ENCODE results near the gene TRPM4. TPM values are rescaled to one million over a fixed set of nuclear protein-coding genes. Genes with fewer than 3 reads are reported as not detected.
A peak's percentile ranks its signal among the peaks of the same experiment; 100 is the strongest.

TRPM4 gene
- 100 to 1,000 TPM; 228 to 419 (median 258) TPM for total RNA-seq

GRCh38 chr19:49157445-49158224 lies at the start of gene TRPM4:
TSS of gene TRPM4 (plus strand) at chr19:49157792. CDS start at chr19:49157867, 75 bp downstream.
- peaks cover 0 to 17% (median 0%) of the 10 kb centered on the region in 4 donors for H3K4me1 ChIP-seq
- H3K27ac ChIP-seq: peak within 1 kb of the TSS; percentile 63 to 96 (median 91)
- no peak for TF ChIP-seq CTCF (IDR thresholded peaks at IDR 0.05)
- peak; percentile 92 to 93 for TF ChIP-seq POLR2A (IDR thresholded peaks at IDR 0.05)
- no peaks in the 10 kb centered on the region for H3K27me3 ChIP-seq
- DNase-seq: peak; percentile 42 to 96 (median 93)
- no peaks in the 10 kb centered on the region for H3K36me3 ChIP-seq
- peak within 1 kb of the TSS; percentile 39 to 93 (median 62) for H3K4me3 ChIP-seq
- H3K9me3 ChIP-seq: no peaks in the 10 kb centered on the region

- no peak overlapping the region for H3K4me3 ChIP-seq
- H3K36me3 ChIP-seq: peaks cover 0 to 53% (median 0%) of the 10 kb centered on the region in 3 donors
- peaks cover 0 to 9% (median 6%) of the 10 kb centered on the region in 4 donors for H3K4me1 ChIP-seq
- DNase-seq: no peak
- no peaks in the 10 kb centered on the region for H3K27me3 ChIP-seq
- no peaks in the 10 kb centered on the region for H3K9me3 ChIP-seq
- TF ChIP-seq POLR2A (IDR thresholded peaks at IDR 0.05) (no peak), CTCF (IDR thresholded peaks at IDR 0.05) (no peak)
- no peak overlapping the region for H3K27ac ChIP-seq
These were observed 48.5 kb upstream of the TRPM4 start for GRCh38 chr19:49109051-49109450.

GRCh38 chr19:49109569-49110233 lies 47.9 kb upstream of the TRPM4 start:
- Histone ChIP-seq H3K36me3 (peaks cover 0 to 46% (median 0%) of the 10 kb centered on the region in 3 donors), H3K27me3 (no peaks in the 10 kb centered on the region), H3K27ac (no peak overlapping the region), H3K9me3 (no peaks in the 10 kb centered on the region), H3K4me1 (peaks cover 0 to 9% (median 7%) of the 10 kb centered on the region in 4 donors), H3K4me3 (no peak overlapping the region)
- TF ChIP-seq POLR2A (IDR thresholded peaks at IDR 0.05) (no peak), CTCF (IDR thresholded peaks at IDR 0.05) (no peak)
- no peak for DNase-seq

DNA sequence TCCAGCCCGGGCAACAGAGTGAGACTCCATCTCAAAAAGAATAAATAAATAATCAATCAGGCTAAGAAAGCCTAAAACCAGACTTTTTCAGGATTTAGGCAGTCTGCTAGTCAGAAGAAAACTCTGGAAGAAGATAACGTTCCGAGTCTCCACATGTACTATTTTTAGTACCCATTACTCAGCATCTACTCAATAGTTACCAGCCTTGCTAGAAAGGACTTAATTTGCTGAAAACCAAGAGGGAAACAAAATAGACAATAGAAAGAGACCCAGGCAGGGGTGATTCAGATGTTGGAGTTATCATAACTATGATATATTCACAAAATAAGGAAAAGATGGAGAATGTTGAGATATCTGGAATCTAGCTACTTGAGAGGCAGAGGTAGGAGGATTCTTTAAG lies 47.0 kb upstream of the TRPM4 start:
- Histone ChIP-seq H3K36me3 (peaks cover 0 to 38% (median 0%) of the 10 kb centered on the region in 3 donors), H3K27ac (no peak overlapping the region), H3K4me3 (no peak overlapping the region), H3K27me3 (no peaks in the 10 kb centered on the region), H3K9me3 (no peaks in the 10 kb centered on the region), H3K4me1 (peaks cover 0 to 12% (median 8%) of the 10 kb centered on the region in 4 donors)
- DNase-seq: no peak
- TF ChIP-seq CTCF (IDR thresholded peaks at IDR 0.05) (no peak), POLR2A (IDR thresholded peaks at IDR 0.05) (no peak)

- H3K27ac ChIP-seq: no peak overlapping the region
- TF ChIP-seq CTCF (IDR thresholded peaks at IDR 0.05): no peak
- TF ChIP-seq POLR2A (IDR thresholded peaks at IDR 0.05): no peak
- peaks cover 0 to 29% (median 0%) of the 10 kb centered on the region in 3 donors for H3K36me3 ChIP-seq
- H3K4me1 ChIP-seq: peaks cover 0 to 14% (median 9%) of the 10 kb centered on the region in 4 donors
- no peaks in the 10 kb centered on the region for H3K9me3 ChIP-seq
- no peak for DNase-seq
- no peak overlapping the region for H3K4me3 ChIP-seq
- no peaks in the 10 kb centered on the region for H3K27me3 ChIP-seq
These were observed 46.2 kb upstream of the TRPM4 start for GRCh38 chr19:49111218-49111998.

All from Peyer's patch (tissue), 4 donors.